ENCODE results near the gene NSUN5.

Gene NSUN5

DNA sequence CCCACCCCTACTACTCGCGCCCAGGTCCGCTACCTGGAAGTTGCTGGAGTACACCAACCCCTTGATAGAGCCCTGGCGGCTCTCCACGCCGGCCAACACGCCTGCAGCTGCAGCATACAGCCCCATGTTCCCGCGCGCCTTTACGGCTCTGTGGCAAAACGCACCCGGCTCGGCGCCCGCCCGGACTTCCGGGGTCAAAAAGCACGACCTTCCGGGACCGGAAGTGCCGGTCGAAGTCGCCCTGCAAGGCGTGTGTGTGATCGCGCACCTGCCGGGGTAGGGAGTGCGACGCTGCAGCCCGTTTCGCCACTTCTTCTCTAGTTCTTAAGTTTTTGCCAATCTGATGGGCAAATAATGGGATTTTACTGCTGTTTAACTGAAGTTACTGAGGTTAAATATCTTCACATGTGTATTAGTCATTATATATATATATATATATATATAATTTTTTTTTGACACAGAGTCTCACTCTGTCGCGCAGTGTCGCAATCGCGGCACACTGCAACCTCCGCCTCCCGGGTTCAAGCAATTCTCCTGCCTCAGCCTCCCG lies at the start of gene NSUN5:
Gene NSUN5, minus strand, starts transcription at position 162 of the 550 bp plus-strand sequence. Its CDS starts 36 bp downstream, at position 126.
- CTCF ChIA-PET, result no interaction called here
- peak; percentile 95 for DNase-seq
- Mint-ChIP-seq H3K4me1 (peaks cover 33% of the 10 kb centered on the region), H3K9me3 (peaks cover 2% of the 10 kb centered on the region), H3K27ac (peak within 1 kb of the TSS; percentile 93), H3K36me3 (peaks cover 32% of the 10 kb centered on the region), H3K27me3 (no peaks in the 10 kb centered on the region), H3K4me3 (peak within 1 kb of the TSS; percentile 100)

DNA sequence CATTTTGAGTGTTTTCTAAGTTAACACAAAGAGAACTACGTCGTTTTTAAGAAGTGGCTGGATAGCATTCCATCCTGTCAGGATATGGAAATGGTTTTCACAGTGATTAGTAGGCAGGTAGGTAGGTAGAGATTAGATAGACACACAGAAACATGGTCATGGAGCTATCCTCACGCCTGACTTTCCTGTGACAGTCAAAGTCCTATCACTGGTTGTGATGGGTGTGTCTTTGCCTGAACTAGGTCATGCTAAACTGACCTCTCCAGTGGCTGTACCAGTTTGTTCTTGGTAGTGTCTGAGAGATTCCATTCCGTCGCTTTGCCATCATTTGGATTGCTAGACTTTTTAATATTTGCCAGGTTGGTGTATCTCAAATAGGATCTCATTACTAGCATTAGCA lies 47.5 kb upstream of the NSUN5 start:
- no peaks in the 10 kb centered on the region for H3K36me3 Mint-ChIP-seq
- H3K27me3 Mint-ChIP-seq, result peaks cover 28% of the 10 kb centered on the region
- no peaks in the 10 kb centered on the region for H3K9me3 Mint-ChIP-seq
- CTCF ChIA-PET, result no interaction called here
- H3K4me1 Mint-ChIP-seq, result peaks cover 6% of the 10 kb centered on the region
- H3K27ac Mint-ChIP-seq, result no peak overlapping the region
- DNase-seq, result no peak
- H3K4me3 Mint-ChIP-seq, result no peak overlapping the region

GRCh38 chr7:73354821-73355220 lies 46.2 kb upstream of the NSUN5 start:
- CTCF ChIA-PET, result no interaction called here
- no peaks in the 10 kb centered on the region for H3K36me3 Mint-ChIP-seq
- H3K4me1 Mint-ChIP-seq, result peaks cover 6% of the 10 kb centered on the region
- H3K27ac Mint-ChIP-seq, result no peak overlapping the region
- no peak for DNase-seq
- H3K27me3 Mint-ChIP-seq, result peaks cover 25% of the 10 kb centered on the region
- no peaks in the 10 kb centered on the region for H3K9me3 Mint-ChIP-seq
- no peak overlapping the region for H3K4me3 Mint-ChIP-seq

DNA sequence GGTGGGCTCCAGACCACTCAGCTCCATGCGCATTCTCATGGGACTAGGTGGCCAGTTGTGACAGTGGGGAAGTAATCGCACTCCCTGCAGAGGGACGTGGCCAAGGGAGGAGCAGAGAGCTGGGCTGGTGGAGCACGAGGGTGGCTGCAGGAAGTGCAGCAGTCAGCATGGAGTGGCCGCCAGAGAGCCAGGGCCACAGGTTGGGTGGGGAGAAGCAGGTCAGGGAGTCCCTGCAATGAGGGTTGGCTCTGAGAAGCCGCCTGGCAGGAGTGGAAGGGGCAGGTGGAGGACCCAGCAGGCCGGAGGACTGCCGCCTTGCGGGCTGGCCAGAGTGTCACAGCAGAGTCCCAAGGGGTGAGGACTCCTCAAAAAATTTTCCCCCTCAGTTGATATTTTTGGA lies 45.6 kb upstream of the NSUN5 start:
- H3K9me3 Mint-ChIP-seq, result no peaks in the 10 kb centered on the region
- no peak overlapping the region for H3K4me3 Mint-ChIP-seq
- H3K27ac Mint-ChIP-seq, result no peak overlapping the region
- H3K4me1 Mint-ChIP-seq, result peaks cover 6% of the 10 kb centered on the region
- no peak for DNase-seq
- CTCF ChIA-PET, result no interaction called here
- no peaks in the 10 kb centered on the region for H3K36me3 Mint-ChIP-seq
- peaks cover 21% of the 10 kb centered on the region for H3K27me3 Mint-ChIP-seq

GRCh38 chr7:73353243-73353642 lies 44.6 kb upstream of the NSUN5 start:
- H3K36me3 Mint-ChIP-seq, result no peaks in the 10 kb centered on the region
- H3K4me1 Mint-ChIP-seq, result peaks cover 3% of the 10 kb centered on the region
- H3K27me3 Mint-ChIP-seq, result peaks cover 16% of the 10 kb centered on the region
- no peak overlapping the region for H3K4me3 Mint-ChIP-seq
- no peaks in the 10 kb centered on the region for H3K9me3 Mint-ChIP-seq
- H3K27ac Mint-ChIP-seq, result no peak overlapping the region
- no peak for DNase-seq
- CTCF ChIA-PET, result no interaction called here

DNA sequence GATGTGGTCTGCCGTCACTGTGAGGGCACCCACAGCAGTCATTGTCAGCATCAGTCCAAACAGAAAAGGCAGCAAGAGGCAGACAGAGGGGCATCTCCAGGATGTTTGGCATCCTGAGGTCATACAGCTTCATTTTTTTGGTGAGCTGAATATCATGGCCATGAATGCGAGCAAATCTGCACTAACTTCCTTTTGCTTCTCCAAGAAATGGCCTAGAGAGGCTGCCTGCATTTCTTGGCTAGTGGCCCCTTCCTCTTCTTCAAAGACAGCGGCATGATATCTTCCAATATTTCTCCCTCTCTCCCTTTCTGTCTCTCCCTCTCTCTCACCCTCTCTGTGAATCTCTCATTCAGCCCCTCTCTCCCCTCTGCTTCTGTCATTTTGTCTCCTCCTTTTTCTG lies 44.2 kb upstream of the NSUN5 start:
- Mint-ChIP-seq H3K27me3 (peaks cover 12% of the 10 kb centered on the region), H3K9me3 (no peaks in the 10 kb centered on the region), H3K4me3 (no peak overlapping the region), H3K36me3 (no peaks in the 10 kb centered on the region), H3K27ac (no peak overlapping the region), H3K4me1 (no peaks in the 10 kb centered on the region)
- CTCF ChIA-PET, result no interaction called here
- DNase-seq, result no peak

DNA sequence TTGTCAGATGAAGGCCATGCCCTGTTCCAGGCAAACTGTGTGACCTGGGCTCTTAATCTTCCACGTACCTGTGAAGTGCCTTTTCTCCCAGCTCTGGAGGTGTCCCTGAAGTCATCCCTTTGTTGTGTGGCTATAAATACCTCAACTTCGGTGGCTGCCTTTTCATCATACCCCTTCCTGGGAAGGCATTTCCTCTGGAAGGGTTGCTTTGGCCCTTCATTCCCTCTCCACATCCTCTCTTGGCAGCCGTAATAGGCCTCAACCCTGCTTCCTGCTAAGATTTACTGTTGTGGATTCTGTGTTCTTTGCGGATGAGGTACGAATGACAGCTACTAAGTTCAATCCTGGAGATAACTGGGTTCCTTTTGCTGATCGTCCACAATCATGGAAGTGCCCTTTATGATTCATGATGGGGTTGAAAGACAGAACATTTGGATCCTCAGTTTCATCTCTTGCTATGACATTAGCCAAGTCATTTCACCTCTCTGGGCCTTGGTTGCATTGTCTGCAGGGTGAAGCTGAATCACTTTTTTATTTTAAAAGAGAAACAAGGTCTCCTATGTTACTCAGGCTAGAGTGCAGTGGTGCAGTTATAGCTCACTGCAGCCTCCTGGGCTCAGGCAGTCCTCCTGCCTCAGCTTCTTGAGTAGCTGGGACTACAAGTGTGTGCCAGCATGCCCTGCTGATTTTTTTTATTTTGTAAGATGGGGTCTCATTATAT lies 43.0 kb upstream of the NSUN5 start:
- H3K27me3 Mint-ChIP-seq, result peaks cover 4% of the 10 kb centered on the region
- no peak overlapping the region for H3K4me3 Mint-ChIP-seq
- H3K9me3 Mint-ChIP-seq, result no peaks in the 10 kb centered on the region
- H3K4me1 Mint-ChIP-seq, result no peaks in the 10 kb centered on the region
- no peaks in the 10 kb centered on the region for H3K36me3 Mint-ChIP-seq
- CTCF ChIA-PET, result no interaction called here
- DNase-seq, result no peak
- no peak overlapping the region for H3K27ac Mint-ChIP-seq

DNA sequence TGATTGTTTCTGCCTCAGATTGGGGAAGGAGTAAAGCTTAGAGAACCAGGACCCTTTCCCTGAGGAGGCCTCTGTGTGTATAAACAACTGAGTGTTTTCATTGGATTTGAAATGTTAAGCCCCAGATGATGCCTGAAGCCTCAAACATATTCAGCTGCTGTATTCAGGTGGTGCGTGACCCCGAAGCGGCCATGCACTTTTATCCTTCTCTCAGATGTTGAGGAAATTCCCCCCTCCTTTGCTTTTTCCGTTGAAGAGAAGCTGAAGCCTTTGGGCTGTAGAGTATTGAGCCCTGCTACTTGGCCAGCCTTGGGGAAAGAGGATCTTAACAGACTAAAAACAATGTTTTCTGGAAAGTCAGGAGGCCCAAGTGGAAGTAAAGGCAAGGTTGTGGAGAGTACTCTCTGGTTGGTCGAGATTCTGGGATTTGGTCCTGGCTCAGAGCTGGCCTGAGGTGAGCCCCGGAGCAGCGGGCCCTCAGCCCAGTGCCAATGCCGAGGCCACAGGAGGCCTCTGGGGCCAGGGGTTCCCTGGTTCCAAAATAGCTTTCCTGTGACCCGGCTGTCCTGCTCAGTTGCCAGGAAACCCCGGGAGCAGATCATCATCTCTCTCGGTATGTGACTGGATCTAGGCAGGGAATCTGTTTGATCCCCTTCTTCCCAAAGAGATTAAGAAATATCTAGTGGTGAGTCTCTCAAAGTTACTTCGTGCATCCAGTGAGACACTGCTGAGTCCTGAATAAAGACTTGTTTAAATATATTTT lies 41.9 kb upstream of the NSUN5 start:
- Mint-ChIP-seq H3K4me3 (no peak overlapping the region), H3K9me3 (no peaks in the 10 kb centered on the region), H3K36me3 (no peaks in the 10 kb centered on the region), H3K27me3 (peaks cover 9% of the 10 kb centered on the region), H3K4me1 (no peaks in the 10 kb centered on the region), H3K27ac (no peak overlapping the region)
- no peak for DNase-seq
- CTCF ChIA-PET, result interaction anchor here (0.6 to 1.0 kb wide), 2 partner anchors 27 to 505 kb away, joined by 3 read pairs; no protein-coding TSS in a partner anchor

- H3K4me3 Mint-ChIP-seq, result no peak overlapping the region
- no peaks in the 10 kb centered on the region for H3K9me3 Mint-ChIP-seq
- no peak overlapping the region for H3K27ac Mint-ChIP-seq
- DNase-seq, result no peak
- CTCF ChIA-PET, result interaction anchor here (1.0 kb wide), 1 partner anchor 26 kb away, joined by 3 read pairs; no protein-coding TSS in a partner anchor
- no peaks in the 10 kb centered on the region for H3K36me3 Mint-ChIP-seq
- H3K27me3 Mint-ChIP-seq, result peaks cover 9% of the 10 kb centered on the region
- H3K4me1 Mint-ChIP-seq, result no peaks in the 10 kb centered on the region
Measured at GRCh38 chr7:73349763-73350162, 41.1 kb upstream of the NSUN5 start.

GRCh38 chr7:73345951-73346350 lies 37.3 kb upstream of the NSUN5 start:
- no peaks in the 10 kb centered on the region for H3K36me3 Mint-ChIP-seq
- peaks cover 24% of the 10 kb centered on the region for H3K27me3 Mint-ChIP-seq
- H3K27ac Mint-ChIP-seq, result no peak overlapping the region
- H3K9me3 Mint-ChIP-seq, result no peaks in the 10 kb centered on the region
- CTCF ChIA-PET, result no interaction called here
- no peaks in the 10 kb centered on the region for H3K4me1 Mint-ChIP-seq
- H3K4me3 Mint-ChIP-seq, result no peak overlapping the region
- DNase-seq, result no peak

GRCh38 chr7:73345538-73345937 lies 36.9 kb upstream of the NSUN5 start:
- DNase-seq, result no peak
- CTCF ChIA-PET, result no interaction called here
- Mint-ChIP-seq H3K4me3 (no peak overlapping the region), H3K36me3 (no peaks in the 10 kb centered on the region), H3K27ac (no peak overlapping the region), H3K27me3 (peaks cover 24% of the 10 kb centered on the region), H3K4me1 (no peaks in the 10 kb centered on the region), H3K9me3 (no peaks in the 10 kb centered on the region)

DNA sequence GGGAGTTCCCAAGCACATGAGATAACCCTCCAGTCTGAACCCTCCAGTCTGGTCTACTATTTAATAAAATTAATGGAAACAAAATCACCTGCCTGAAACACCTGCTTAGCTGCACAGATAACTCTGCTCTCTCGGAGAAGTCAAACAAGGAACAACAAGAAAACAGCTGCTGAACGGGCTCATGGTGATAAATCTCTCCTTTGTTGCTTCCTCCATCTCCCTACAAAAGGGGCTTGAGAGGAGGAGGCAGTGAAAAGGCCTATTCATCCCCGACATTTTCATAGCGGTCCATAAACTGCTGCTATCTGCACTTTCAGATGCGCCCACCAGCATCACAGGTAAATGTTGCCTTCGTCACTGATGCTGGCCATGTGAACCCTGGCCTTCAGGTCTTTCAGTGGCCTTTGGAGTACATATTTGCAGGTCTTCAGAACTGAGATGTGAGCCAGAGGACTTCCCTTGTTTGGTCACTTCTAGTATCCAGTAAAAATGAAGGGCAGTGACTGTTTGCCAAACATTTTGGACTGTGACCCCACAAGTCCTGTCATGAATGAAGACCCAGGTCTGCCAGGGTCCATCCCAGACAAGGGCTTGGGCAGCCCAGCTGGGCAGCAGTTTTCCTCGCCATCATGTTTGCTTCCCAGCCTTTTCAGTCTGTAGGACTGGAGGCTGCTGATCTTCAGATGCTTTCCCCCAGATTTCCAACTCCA lies 35.2 kb upstream of the NSUN5 start:
- CTCF ChIA-PET, result interaction anchor here (0.6 kb wide), 1 partner anchor 20 kb away, joined by 3 read pairs; no protein-coding TSS in a partner anchor
- Mint-ChIP-seq H3K9me3 (no peaks in the 10 kb centered on the region), H3K36me3 (no peaks in the 10 kb centered on the region), H3K27me3 (peaks cover 24% of the 10 kb centered on the region), H3K4me3 (no peak overlapping the region), H3K27ac (no peak overlapping the region), H3K4me1 (no peaks in the 10 kb centered on the region)
- no peak for DNase-seq

DNA sequence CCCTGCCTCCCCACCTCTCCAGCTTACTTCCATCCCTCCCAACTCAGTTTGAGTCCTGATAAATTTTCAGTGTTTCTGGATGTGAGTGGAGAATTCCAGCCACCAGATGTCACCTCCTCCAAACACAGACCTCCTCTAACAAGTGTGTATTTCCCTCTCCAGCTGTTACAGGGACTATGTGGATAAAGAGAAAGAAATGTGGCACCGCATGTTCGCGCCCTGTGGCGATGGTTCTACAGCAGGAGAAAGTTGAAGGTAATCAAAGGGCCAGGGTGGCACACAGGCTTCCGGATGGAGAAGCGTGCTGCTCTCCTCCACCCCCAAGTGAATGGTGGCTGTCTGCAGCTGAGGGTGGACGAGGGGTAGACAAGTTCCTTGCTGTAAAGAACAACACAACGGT lies 34.0 kb upstream of the NSUN5 start:
- no peaks in the 10 kb centered on the region for H3K9me3 Mint-ChIP-seq
- H3K4me3 Mint-ChIP-seq, result no peak overlapping the region
- no peaks in the 10 kb centered on the region for H3K36me3 Mint-ChIP-seq
- peaks cover 20% of the 10 kb centered on the region for H3K27me3 Mint-ChIP-seq
- H3K27ac Mint-ChIP-seq, result no peak overlapping the region
- no peaks in the 10 kb centered on the region for H3K4me1 Mint-ChIP-seq
- no peak for DNase-seq
- CTCF ChIA-PET, result no interaction called here

GRCh38 chr7:73341877-73342276 lies 33.3 kb upstream of the NSUN5 start:
- no peaks in the 10 kb centered on the region for H3K9me3 Mint-ChIP-seq
- no peak for DNase-seq
- CTCF ChIA-PET, result no interaction called here
- no peak overlapping the region for H3K4me3 Mint-ChIP-seq
- H3K4me1 Mint-ChIP-seq, result no peaks in the 10 kb centered on the region
- H3K36me3 Mint-ChIP-seq, result no peaks in the 10 kb centered on the region
- no peak overlapping the region for H3K27ac Mint-ChIP-seq
- peaks cover 20% of the 10 kb centered on the region for H3K27me3 Mint-ChIP-seq

All from activated naive CD4-positive, alpha-beta T cell treated with anti-CD3 and anti-CD28 coated beads, Interleukin-2, amount 10 ng/mL, durations not matched to agents 7 days and 5 days (primary cell).